ENCODE results near the gene UBAC2. TPM values are rescaled to one million over a fixed set of nuclear protein-coding genes. Genes with fewer than 3 reads are reported as not detected.

The UBAC2 gene
- total and polyA plus RNA-seq, 2 of the 4 experiments (the other 2 are of a cell fraction) = 20.8 to 36.3 TPM

DNA sequence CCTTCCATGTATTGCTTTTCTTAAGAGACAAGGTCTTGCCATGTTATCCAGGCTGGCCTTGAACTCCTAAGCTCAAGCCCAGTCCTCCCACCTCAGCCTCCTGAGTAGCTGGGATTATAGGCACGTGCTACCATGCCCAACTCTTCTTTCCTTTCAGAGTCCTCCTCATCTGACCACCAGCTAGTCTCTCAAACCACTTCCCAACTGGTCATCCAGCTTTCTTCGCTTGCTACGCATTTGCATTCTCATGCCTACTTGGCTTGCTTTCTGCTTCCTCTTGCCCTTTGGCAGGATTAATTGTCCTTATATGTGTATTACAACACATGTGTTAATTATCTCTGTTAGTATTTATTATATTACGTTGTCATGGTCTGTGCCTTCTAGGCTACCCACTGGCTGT lies 51.3 kb downstream of the UBAC2 start:
- no peak overlapping the region for H3K23ac ChIP-seq (ENCODE audit: low read depth, low read length)
- no peak for TF ChIP-seq SMC3 (IDR thresholded peaks at IDR 0.05; ENCODE audit: low read depth, low read length)
- TF ChIP-seq, protein P1, sequence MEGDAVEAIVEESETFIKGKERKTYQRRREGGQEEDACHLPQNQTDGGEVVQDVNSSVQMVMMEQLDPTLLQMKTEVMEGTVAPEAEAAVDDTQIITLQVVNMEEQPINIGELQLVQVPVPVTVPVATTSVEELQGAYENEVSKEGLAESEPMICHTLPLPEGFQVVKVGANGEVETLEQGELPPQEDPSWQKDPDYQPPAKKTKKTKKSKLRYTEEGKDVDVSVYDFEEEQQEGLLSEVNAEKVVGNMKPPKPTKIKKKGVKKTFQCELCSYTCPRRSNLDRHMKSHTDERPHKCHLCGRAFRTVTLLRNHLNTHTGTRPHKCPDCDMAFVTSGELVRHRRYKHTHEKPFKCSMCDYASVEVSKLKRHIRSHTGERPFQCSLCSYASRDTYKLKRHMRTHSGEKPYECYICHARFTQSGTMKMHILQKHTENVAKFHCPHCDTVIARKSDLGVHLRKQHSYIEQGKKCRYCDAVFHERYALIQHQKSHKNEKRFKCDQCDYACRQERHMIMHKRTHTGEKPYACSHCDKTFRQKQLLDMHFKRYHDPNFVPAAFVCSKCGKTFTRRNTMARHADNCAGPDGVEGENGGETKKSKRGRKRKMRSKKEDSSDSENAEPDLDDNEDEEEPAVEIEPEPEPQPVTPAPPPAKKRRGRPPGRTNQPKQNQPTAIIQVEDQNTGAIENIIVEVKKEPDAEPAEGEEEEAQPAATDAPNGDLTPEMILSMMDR (conservative IDR thresholded peaks at IDR 0.05; ENCODE audit: low read depth, low read length) = no peak
- no peak for TF ChIP-seq RCOR1 (IDR thresholded peaks at IDR 0.05; ENCODE audit: insufficient replicate concordance, low read length)
- no peak for TF ChIP-seq CHD1 (IDR thresholded peaks at IDR 0.05; ENCODE audit: low read depth, low read length)
- no peak for TF ChIP-seq MXI1 (IDR thresholded peaks at IDR 0.05; ENCODE audit: borderline replicate concordance, low read depth, low read length)
- TF ChIP-seq FOS (IDR thresholded peaks at IDR 0.05; ENCODE audit: low read depth, low read length) = no peak
- no peak for TF ChIP-seq RAD21 (IDR thresholded peaks at IDR 0.05; ENCODE audit: low read length)
- TF ChIP-seq NFE2L2 (IDR thresholded peaks at IDR 0.05; ENCODE audit: low read depth, low read length) = no peak
- no peak for TF ChIP-seq RFX5 (IDR thresholded peaks at IDR 0.05; ENCODE audit: low read depth, low read length)
- no peak for TF ChIP-seq MAFK (IDR thresholded peaks at IDR 0.05; ENCODE audit: low read depth, low read length)
- TF ChIP-seq, protein P2, sequence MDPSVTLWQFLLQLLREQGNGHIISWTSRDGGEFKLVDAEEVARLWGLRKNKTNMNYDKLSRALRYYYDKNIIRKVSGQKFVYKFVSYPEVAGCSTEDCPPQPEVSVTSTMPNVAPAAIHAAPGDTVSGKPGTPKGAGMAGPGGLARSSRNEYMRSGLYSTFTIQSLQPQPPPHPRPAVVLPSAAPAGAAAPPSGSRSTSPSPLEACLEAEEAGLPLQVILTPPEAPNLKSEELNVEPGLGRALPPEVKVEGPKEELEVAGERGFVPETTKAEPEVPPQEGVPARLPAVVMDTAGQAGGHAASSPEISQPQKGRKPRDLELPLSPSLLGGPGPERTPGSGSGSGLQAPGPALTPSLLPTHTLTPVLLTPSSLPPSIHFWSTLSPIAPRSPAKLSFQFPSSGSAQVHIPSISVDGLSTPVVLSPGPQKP (IDR thresholded peaks at IDR 0.05; ENCODE audit: borderline replicate concordance, low read depth, low read length) = no peak
- TF ChIP-seq CEBPB (IDR thresholded peaks at IDR 0.05; ENCODE audit: low read depth, low read length) = no peak
- no peak for TF ChIP-seq MAZ (IDR thresholded peaks at IDR 0.05; ENCODE audit: borderline replicate concordance, low read depth, low read length)
- TF ChIP-seq, protein P3, sequence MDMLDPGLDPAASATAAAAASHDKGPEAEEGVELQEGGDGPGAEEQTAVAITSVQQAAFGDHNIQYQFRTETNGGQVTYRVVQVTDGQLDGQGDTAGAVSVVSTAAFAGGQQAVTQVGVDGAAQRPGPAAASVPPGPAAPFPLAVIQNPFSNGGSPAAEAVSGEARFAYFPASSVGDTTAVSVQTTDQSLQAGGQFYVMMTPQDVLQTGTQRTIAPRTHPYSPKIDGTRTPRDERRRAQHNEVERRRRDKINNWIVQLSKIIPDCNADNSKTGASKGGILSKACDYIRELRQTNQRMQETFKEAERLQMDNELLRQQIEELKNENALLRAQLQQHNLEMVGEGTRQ (IDR thresholded peaks at IDR 0.05; ENCODE audit: low read depth, low read length) = no peak
- TF ChIP-seq BHLHE40 (IDR thresholded peaks at IDR 0.05; ENCODE audit: low read depth, low read length) = no peak
- no peak for TF ChIP-seq POLR2A (IDR thresholded peaks at IDR 0.05; ENCODE audit: low read depth, low read length)
- H2AK9ac ChIP-seq (replicated peaks; ENCODE audit: low read depth, low read length, poor library complexity) = no peak overlapping the region
- no CpG with 5 or more reads among the region's 4 CpGs for WGBS, 2 experiments (ENCODE audit: extremely low coverage in 2 of 2, insufficient read length in 1 of 2)
- H3K18ac ChIP-seq (ENCODE audit: low read depth, low read length) = no peak overlapping the region
- no peak for ATAC-seq (ENCODE audit: low read depth)
- H3K79me1 ChIP-seq (ENCODE audit: low read depth in 1 of 2, low read length in 2 of 2) = peaks cover 7% of the 10 kb centered on the region in 2 experiments; a peak in 3 of 4 replicates
- no peaks in the 10 kb centered on the region; the same call in 1 of the 2 replicates for H3K9me1 ChIP-seq (ENCODE audit: insufficient read depth, low read length)
- no peak overlapping the region for H3K9ac ChIP-seq (ENCODE audit: low read depth, low read length)
- no peak overlapping the region for H3K4ac ChIP-seq (ENCODE audit: low read depth, low read length)
- H3K27me3 ChIP-seq (ENCODE audit: control insufficient read depth, insufficient read depth, low read length) = no peaks in the 10 kb centered on the region
- H3K27ac ChIP-seq (ENCODE audit: insufficient read depth, low read length) = no peak overlapping the region
- POLR2A ChIA-PET (ENCODE audit: unreplicated experiment) = no interaction called here
- in situ Hi-C loops (cut with MboI; ENCODE audit: low sequenced_read_pairs) (no loop called here), intact Hi-C loops (cut with micrococcal nuclease) (no loop called here), dilution Hi-C loops (cut with HindIII; ENCODE audit: low sequenced_read_pairs, unreplicated experiment) (no loop called here)
- no TSS peak for BruUV-seq (replicated peaks)
- peaks cover 8% of the 10 kb centered on the region for H3K36me3 ChIP-seq (ENCODE audit: control insufficient read depth, insufficient read depth, low read length)
- H2BK15ac ChIP-seq (ENCODE audit: low read depth, low read length) = no peak overlapping the region
- H2BK5ac ChIP-seq (ENCODE audit: low read depth, low read length, poor library complexity, severe bottlenecking) = no peak overlapping the region
- H4K20me1 ChIP-seq (ENCODE audit: insufficient read depth, low read length) = no peaks in the 10 kb centered on the region
- H3K4me3 ChIP-seq (ENCODE audit: insufficient read depth, low read depth, low read length) = no peak overlapping the region
- CTCF ChIA-PET = interaction anchor here (0.6 kb wide), 1 partner anchor 10 kb away, joined by 3 read pairs; no protein-coding TSS in a partner anchor
- H2BK120ac ChIP-seq (ENCODE audit: low read depth, low read length) = no peak overlapping the region
- no peak for DNase-seq
- no peak overlapping the region for H3K4me2 ChIP-seq (ENCODE audit: low read depth, low read length)
- H3K14ac ChIP-seq (replicated peaks; ENCODE audit: low read depth, low read length) = no peak overlapping the region
- H4K5ac ChIP-seq (ENCODE audit: low read depth, low read length) = no peak overlapping the region
- no peaks in the 10 kb centered on the region for H3K4me1 ChIP-seq (ENCODE audit: control insufficient read depth, insufficient read depth, low read length)
- H3K9me3 ChIP-seq (ENCODE audit: control insufficient read depth, insufficient read depth, low read length) = no peaks in the 10 kb centered on the region
- no peak overlapping the region for H4K8ac ChIP-seq (ENCODE audit: low read depth in 2 of 2, low read length in 2 of 2)
- H3K56ac ChIP-seq (ENCODE audit: extremely low read depth, insufficient read depth, low read length) = no peak overlapping the region
- H2AFZ ChIP-seq (replicated peaks; ENCODE audit: low read length, poor library complexity) = no peak overlapping the region
- H2AK5ac ChIP-seq (ENCODE audit: low read depth, low read length) = no peak overlapping the region
- no peak overlapping the region for H2BK20ac ChIP-seq (ENCODE audit: low read depth, low read length)
- no peak overlapping the region for H4K91ac ChIP-seq (ENCODE audit: insufficient read depth, low read depth, low read length)

Measured in IMR-90 (cell line).